ENCODE measurements around the gene NOTCH1. TPM values are rescaled to one million over a fixed set of nuclear protein-coding genes. Genes with fewer than 3 reads are reported as not detected.

NOTCH1 gene
- total and polyA plus RNA-seq, 2 of the 4 experiments (the other 2 are of a cell fraction), result 1.8 to 6.0 TPM

DNA sequence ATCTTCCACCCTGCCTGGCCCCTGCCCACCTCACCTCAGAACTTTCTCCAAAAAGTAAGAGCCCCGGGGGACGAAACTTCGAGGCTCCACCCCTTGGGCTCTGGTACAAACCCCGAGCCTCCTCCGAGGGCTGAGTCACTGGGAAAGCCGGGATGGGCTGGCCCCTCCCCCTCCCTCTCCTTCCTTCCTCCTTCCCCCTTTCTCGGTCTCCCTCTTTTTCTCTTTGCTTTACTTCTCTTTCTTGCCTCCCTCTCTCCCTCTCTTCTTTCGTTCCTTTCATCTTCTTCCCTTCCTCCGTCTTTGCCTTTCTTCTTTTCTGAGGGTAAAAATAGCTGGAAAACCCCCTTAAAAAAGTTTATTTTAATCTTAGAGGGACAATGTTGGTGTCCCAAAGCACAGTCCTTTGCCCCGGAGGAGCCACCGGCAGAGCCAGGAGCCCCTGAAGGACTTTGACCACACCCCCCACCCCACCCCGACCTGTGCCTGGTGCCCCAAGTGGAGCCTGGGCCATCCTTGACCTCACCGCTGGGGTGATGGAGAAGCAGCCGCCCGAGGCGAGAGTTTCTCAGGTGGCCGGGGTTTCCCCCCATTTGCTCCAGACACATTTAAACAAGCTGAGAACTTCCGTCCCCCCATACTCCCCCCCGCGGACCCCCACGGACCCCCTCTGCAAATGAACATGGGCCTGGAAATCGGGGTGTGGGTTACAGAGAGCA is 5.7 kb upstream of the NOTCH1 start:
- H3K27ac ChIP-seq (ENCODE audit: insufficient read depth, low read length), result peak overlapping the region; percentile 78
- TF ChIP-seq CEBPB (IDR thresholded peaks at IDR 0.05; ENCODE audit: low read depth, low read length) (no peak), RAD21 (IDR thresholded peaks at IDR 0.05; ENCODE audit: low read length) (no peak), SMC3 (IDR thresholded peaks at IDR 0.05; ENCODE audit: low read depth, low read length) (no peak), POLR2A (IDR thresholded peaks at IDR 0.05; ENCODE audit: low read depth, low read length) (no peak), NFE2L2 (IDR thresholded peaks at IDR 0.05; ENCODE audit: low read depth, low read length) (peak; percentile 27; the same call in 1 of the 2 replicates), RFX5 (IDR thresholded peaks at IDR 0.05; ENCODE audit: low read depth, low read length) (no peak), MXI1 (IDR thresholded peaks at IDR 0.05; ENCODE audit: borderline replicate concordance, low read depth, low read length) (no peak), MAZ (IDR thresholded peaks at IDR 0.05; ENCODE audit: borderline replicate concordance, low read depth, low read length) (peak; percentile 26; the same call in 1 of the 2 replicates), MAFK (IDR thresholded peaks at IDR 0.05; ENCODE audit: low read depth, low read length) (no peak), CHD1 (IDR thresholded peaks at IDR 0.05; ENCODE audit: low read depth, low read length) (no peak), FOS (IDR thresholded peaks at IDR 0.05; ENCODE audit: low read depth, low read length) (0 out of 2 replicates have a peak, but pooled peaks have one; percentile 40)
- TF ChIP-seq, protein P1, sequence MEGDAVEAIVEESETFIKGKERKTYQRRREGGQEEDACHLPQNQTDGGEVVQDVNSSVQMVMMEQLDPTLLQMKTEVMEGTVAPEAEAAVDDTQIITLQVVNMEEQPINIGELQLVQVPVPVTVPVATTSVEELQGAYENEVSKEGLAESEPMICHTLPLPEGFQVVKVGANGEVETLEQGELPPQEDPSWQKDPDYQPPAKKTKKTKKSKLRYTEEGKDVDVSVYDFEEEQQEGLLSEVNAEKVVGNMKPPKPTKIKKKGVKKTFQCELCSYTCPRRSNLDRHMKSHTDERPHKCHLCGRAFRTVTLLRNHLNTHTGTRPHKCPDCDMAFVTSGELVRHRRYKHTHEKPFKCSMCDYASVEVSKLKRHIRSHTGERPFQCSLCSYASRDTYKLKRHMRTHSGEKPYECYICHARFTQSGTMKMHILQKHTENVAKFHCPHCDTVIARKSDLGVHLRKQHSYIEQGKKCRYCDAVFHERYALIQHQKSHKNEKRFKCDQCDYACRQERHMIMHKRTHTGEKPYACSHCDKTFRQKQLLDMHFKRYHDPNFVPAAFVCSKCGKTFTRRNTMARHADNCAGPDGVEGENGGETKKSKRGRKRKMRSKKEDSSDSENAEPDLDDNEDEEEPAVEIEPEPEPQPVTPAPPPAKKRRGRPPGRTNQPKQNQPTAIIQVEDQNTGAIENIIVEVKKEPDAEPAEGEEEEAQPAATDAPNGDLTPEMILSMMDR (conservative IDR thresholded peaks at IDR 0.05; ENCODE audit: low read depth, low read length), result no peak
- TF ChIP-seq, protein P2, sequence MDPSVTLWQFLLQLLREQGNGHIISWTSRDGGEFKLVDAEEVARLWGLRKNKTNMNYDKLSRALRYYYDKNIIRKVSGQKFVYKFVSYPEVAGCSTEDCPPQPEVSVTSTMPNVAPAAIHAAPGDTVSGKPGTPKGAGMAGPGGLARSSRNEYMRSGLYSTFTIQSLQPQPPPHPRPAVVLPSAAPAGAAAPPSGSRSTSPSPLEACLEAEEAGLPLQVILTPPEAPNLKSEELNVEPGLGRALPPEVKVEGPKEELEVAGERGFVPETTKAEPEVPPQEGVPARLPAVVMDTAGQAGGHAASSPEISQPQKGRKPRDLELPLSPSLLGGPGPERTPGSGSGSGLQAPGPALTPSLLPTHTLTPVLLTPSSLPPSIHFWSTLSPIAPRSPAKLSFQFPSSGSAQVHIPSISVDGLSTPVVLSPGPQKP (IDR thresholded peaks at IDR 0.05; ENCODE audit: borderline replicate concordance, low read depth, low read length), result no peak
- TF ChIP-seq, protein P3, sequence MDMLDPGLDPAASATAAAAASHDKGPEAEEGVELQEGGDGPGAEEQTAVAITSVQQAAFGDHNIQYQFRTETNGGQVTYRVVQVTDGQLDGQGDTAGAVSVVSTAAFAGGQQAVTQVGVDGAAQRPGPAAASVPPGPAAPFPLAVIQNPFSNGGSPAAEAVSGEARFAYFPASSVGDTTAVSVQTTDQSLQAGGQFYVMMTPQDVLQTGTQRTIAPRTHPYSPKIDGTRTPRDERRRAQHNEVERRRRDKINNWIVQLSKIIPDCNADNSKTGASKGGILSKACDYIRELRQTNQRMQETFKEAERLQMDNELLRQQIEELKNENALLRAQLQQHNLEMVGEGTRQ (IDR thresholded peaks at IDR 0.05; ENCODE audit: low read depth, low read length), result no peak

More for the DNA sequence above, 5.7 kb upstream of the NOTCH1 start:
- peak overlapping the region; percentile 80; the same call in 1 of the 2 replicates for H3K56ac ChIP-seq (ENCODE audit: extremely low read depth, insufficient read depth, low read length)
- peaks cover 0 to 13% of the 10 kb centered on the region in 2 experiments; a peak in 2 of 4 replicates for H3K79me1 ChIP-seq (ENCODE audit: low read depth in 1 of 2, low read length in 2 of 2)
- H3K36me3 ChIP-seq (ENCODE audit: control insufficient read depth, insufficient read depth, low read length), result no peaks in the 10 kb centered on the region
- H4K20me1 ChIP-seq (ENCODE audit: insufficient read depth, low read length), result no peaks in the 10 kb centered on the region
- peak overlapping the region; percentile 45; the same call in 1 of the 2 replicates for H3K9ac ChIP-seq (ENCODE audit: low read depth, low read length)
- intact Hi-C loops (cut with micrococcal nuclease) (no loop called here), dilution Hi-C loops (cut with HindIII; ENCODE audit: low sequenced_read_pairs, unreplicated experiment) (no loop called here), in situ Hi-C loops (cut with MboI; ENCODE audit: low sequenced_read_pairs) (no loop called here)
- 13% methylated on average over 6 of the region's 22 CpGs; no CpG with 5 or more reads in 1 of the 2 experiments for WGBS, 2 experiments (ENCODE audit: extremely low coverage in 2 of 2, insufficient read length in 1 of 2)
- H2BK20ac ChIP-seq (ENCODE audit: low read depth, low read length), result peak overlapping the region; percentile 88; the same call in 1 of the 2 replicates
- no TSS peak for BruUV-seq (replicated peaks)
- peak overlapping the region; percentile 63 for H3K4me2 ChIP-seq (ENCODE audit: low read depth, low read length)
- no peaks in the 10 kb centered on the region for H3K27me3 ChIP-seq (ENCODE audit: control insufficient read depth, insufficient read depth, low read length)
- POLR2A ChIA-PET (ENCODE audit: unreplicated experiment), result interaction anchor here (0.7 kb wide), 1 partner anchor 12 kb away, joined by 20 read pairs; no protein-coding TSS in a partner anchor
- peak overlapping the region; percentile 90 for H3K4ac ChIP-seq (ENCODE audit: low read depth, low read length)
- H3K14ac ChIP-seq (replicated peaks; ENCODE audit: low read depth, low read length), result peak overlapping the region; percentile 92
- peak overlapping the region; percentile 98; the same call in 1 of the 2 replicates for H2AK5ac ChIP-seq (ENCODE audit: low read depth, low read length)
- H3K18ac ChIP-seq (ENCODE audit: low read depth, low read length), result peak overlapping the region; percentile 51
- H3K9me1 ChIP-seq (ENCODE audit: insufficient read depth, low read length), result peaks cover 7% of the 10 kb centered on the region
- H2AFZ ChIP-seq (replicated peaks; ENCODE audit: low read length, poor library complexity), result peak overlapping the region; percentile 80
- peak overlapping the region; percentile 97 for H2BK120ac ChIP-seq (ENCODE audit: low read depth, low read length)
- peak overlapping the region; percentile 98 for H4K91ac ChIP-seq (ENCODE audit: insufficient read depth, low read depth, low read length)
- CTCF ChIA-PET, result no interaction called here
- H3K9me3 ChIP-seq (ENCODE audit: control insufficient read depth, insufficient read depth, low read length), result no peaks in the 10 kb centered on the region
- H4K8ac ChIP-seq (ENCODE audit: low read depth in 2 of 2, low read length in 2 of 2), result peak overlapping the region; percentile 50 to 93
- peak overlapping the region; percentile 10; the same call in 1 of the 2 replicates for H4K5ac ChIP-seq (ENCODE audit: low read depth, low read length)
- peak overlapping the region; percentile 19; the same call in 1 of the 3 replicates for H2BK15ac ChIP-seq (ENCODE audit: low read depth, low read length)
- peak overlapping the region; percentile 81 for H2AK9ac ChIP-seq (replicated peaks; ENCODE audit: low read depth, low read length, poor library complexity)
- ATAC-seq (ENCODE audit: low read depth), result peak; percentile 72
- no peak overlapping the region for H3K4me3 ChIP-seq (ENCODE audit: insufficient read depth, low read depth, low read length)
- DNase-seq, result peak; percentile 64
- H3K4me1 ChIP-seq (ENCODE audit: control insufficient read depth, insufficient read depth, low read length), result peaks cover 37% of the 10 kb centered on the region
- H3K23ac ChIP-seq (ENCODE audit: low read depth, low read length), result peak overlapping the region; percentile 75
- peak overlapping the region; percentile 83 for H2BK5ac ChIP-seq (ENCODE audit: low read depth, low read length, poor library complexity, severe bottlenecking)

Measured in IMR-90 (cell line).